Endothelial cell (in vitro differentiated cells): ENCODE data around the gene PTPRQ. TPM values are rescaled to one million over a fixed set of nuclear protein-coding genes. Genes with fewer than 3 reads are reported as not detected.
"Not testable (repeated sequence)": the region's sequence is repeated elsewhere in the genome, so short reads cannot be mapped to it uniquely, and the experiment has no call there.

Experiments used
- DNase-seq: peaks from one replicate; pipeline ENCODE4 v3.0.0; 2021; ENCODE audit warnings: low spot score
- H3K27ac Mint-ChIP-seq: one replicate; pipeline ENCODE4 v1.8.0; 2021; ENCODE audit warnings: mixed read lengths, inconsistent platforms; ENCODE audit not compliant: unreplicated experiment
- H3K27me3 Mint-ChIP-seq: one replicate; pipeline ENCODE4 v1.8.0; 2021; ENCODE audit warnings: mild to moderate bottlenecking, moderate library complexity, mixed read lengths, inconsistent platforms; ENCODE audit not compliant: unreplicated experiment
- H3K36me3 Mint-ChIP-seq: one replicate; pipeline ENCODE4 v1.8.0; 2021; ENCODE audit warnings: mild to moderate bottlenecking, low read depth, mixed read lengths, inconsistent platforms; ENCODE audit not compliant: unreplicated experiment
- H3K4me1 Mint-ChIP-seq: one replicate; pipeline ENCODE4 v1.8.0; 2021; ENCODE audit warnings: mild to moderate bottlenecking, mixed read lengths, inconsistent platforms; ENCODE audit not compliant: unreplicated experiment
- H3K4me3 Mint-ChIP-seq: one replicate; pipeline ENCODE4 v1.8.0; 2021; ENCODE audit warnings: mild to moderate bottlenecking, mixed read lengths, inconsistent platforms; ENCODE audit not compliant: unreplicated experiment
- H3K9me3 Mint-ChIP-seq: one replicate; pipeline ENCODE4 v1.8.0; 2021; ENCODE audit warnings: mixed read lengths, inconsistent platforms; ENCODE audit not compliant: unreplicated experiment
- total RNA-seq: library from RNA; stranded (reverse); fragmentation: NEBNext Ultra II Directional; extraction: Animal tissue kit (Norgen Biotek cat#: 25700); gene quantifications from one replicate; pipeline ENCODE4 v1.2.1, GENCODE V29; 2021; ENCODE audit not compliant: unreplicated experiment
- TF ChIP-seq, protein P1 (sequence below): fragments of 200-600 bp; sonication (generic); IDR thresholded peaks from one replicate; pipeline ENCODE4 v1.5.0; 2021; ENCODE audit warnings: antibody characterized with exemption; ENCODE audit not compliant: unreplicated experiment

PTPRQ gene
- total RNA-seq, 1 donor from 2014 or later, result not detected

GRCh38 chr12:80470403-80470802 is 26.4 kb downstream of the PTPRQ start:
- no peaks in the 10 kb centered on the region for H3K4me1 Mint-ChIP-seq
- H3K9me3 Mint-ChIP-seq, result no peaks in the 10 kb centered on the region
- H3K4me3 Mint-ChIP-seq, result no peak overlapping the region
- DNase-seq, result no peak
- no peak overlapping the region for H3K27ac Mint-ChIP-seq
- no peaks in the 10 kb centered on the region for H3K27me3 Mint-ChIP-seq
- H3K36me3 Mint-ChIP-seq, result no peaks in the 10 kb centered on the region
- TF ChIP-seq, protein P1, sequence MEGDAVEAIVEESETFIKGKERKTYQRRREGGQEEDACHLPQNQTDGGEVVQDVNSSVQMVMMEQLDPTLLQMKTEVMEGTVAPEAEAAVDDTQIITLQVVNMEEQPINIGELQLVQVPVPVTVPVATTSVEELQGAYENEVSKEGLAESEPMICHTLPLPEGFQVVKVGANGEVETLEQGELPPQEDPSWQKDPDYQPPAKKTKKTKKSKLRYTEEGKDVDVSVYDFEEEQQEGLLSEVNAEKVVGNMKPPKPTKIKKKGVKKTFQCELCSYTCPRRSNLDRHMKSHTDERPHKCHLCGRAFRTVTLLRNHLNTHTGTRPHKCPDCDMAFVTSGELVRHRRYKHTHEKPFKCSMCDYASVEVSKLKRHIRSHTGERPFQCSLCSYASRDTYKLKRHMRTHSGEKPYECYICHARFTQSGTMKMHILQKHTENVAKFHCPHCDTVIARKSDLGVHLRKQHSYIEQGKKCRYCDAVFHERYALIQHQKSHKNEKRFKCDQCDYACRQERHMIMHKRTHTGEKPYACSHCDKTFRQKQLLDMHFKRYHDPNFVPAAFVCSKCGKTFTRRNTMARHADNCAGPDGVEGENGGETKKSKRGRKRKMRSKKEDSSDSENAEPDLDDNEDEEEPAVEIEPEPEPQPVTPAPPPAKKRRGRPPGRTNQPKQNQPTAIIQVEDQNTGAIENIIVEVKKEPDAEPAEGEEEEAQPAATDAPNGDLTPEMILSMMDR, result no peak

DNA sequence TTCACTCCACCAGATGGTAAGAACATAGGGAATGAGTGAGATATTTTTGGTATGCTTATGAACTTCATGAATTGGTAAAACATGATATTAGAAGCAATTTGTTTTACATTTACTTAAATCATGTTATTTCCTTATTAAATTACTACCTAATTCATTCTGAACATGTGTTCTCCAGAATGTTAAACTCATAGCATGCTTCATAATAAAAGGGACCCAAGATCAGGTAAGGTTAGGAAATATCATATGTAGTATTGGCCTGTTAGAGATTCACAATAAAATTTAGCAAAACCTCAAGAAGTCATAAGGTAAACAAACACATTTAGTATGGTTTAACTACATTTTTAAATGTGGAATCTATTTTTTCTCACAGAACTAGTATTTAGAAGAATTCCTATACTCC is 28.2 kb downstream of the PTPRQ start:
- TF ChIP-seq, protein P1, result no peak

GRCh38 chr12:80472911-80473500 is 29.0 kb downstream of the PTPRQ start:
- Mint-ChIP-seq H3K27me3 (no peaks in the 10 kb centered on the region), H3K4me3 (no peak overlapping the region), H3K9me3 (no peaks in the 10 kb centered on the region), H3K36me3 (no peaks in the 10 kb centered on the region), H3K27ac (no peak overlapping the region), H3K4me1 (no peaks in the 10 kb centered on the region)
- DNase-seq, result no peak
- TF ChIP-seq, protein P1, result peak; percentile 47

More for the DNA sequence above, 28.2 kb downstream of the PTPRQ start:
- Mint-ChIP-seq H3K9me3 (no peaks in the 10 kb centered on the region), H3K36me3 (no peaks in the 10 kb centered on the region), H3K4me3 (no peak overlapping the region), H3K27me3 (no peaks in the 10 kb centered on the region), H3K4me1 (no peaks in the 10 kb centered on the region), H3K27ac (no peak overlapping the region)
- no peak for DNase-seq

GRCh38 chr12:80477521-80478145 is 33.6 kb downstream of the PTPRQ start:
- not testable (repeated sequence) for H3K4me1 Mint-ChIP-seq, H3K9me3 Mint-ChIP-seq, H3K36me3 Mint-ChIP-seq, H3K4me3 Mint-ChIP-seq, DNase-seq, H3K27me3 Mint-ChIP-seq, H3K27ac Mint-ChIP-seq

DNA sequence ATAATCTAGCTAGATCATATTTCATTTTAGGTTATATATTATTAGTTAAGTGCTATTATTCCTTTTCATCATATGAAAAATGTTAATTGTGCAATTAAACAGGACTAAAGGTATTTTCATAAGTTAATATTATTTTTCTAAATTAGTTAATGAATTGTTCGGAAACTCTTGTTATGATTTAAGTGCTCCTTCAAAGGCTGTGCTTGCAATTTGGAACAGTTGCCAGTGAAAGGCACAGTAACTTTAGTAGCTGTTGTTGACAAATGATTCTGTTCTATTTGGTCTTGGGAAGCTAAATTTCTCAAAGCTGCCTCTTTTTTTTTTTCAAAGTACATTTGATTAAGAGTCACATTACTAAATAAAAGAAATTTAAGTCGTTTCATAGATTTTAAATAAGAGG is 40.7 kb downstream of the PTPRQ start:
- DNase-seq, result no peak
- no peaks in the 10 kb centered on the region for H3K4me1 Mint-ChIP-seq
- no peaks in the 10 kb centered on the region for H3K9me3 Mint-ChIP-seq
- TF ChIP-seq, protein P1, result no peak
- no peaks in the 10 kb centered on the region for H3K36me3 Mint-ChIP-seq
- H3K4me3 Mint-ChIP-seq, result no peak overlapping the region
- H3K27me3 Mint-ChIP-seq, result no peaks in the 10 kb centered on the region
- no peak overlapping the region for H3K27ac Mint-ChIP-seq
